ENCODE results near the gene CAMTA1. TPM values are rescaled to one million over a fixed set of nuclear protein-coding genes. Genes with fewer than 3 reads are reported as not detected.
A peak's percentile ranks its signal among the peaks of the same experiment; 100 is the strongest.

The CAMTA1 gene
- polyA plus RNA-seq, 12 donors, result 24.2 to 51.1 (median 44.7) TPM; not detected in 1

DNA sequence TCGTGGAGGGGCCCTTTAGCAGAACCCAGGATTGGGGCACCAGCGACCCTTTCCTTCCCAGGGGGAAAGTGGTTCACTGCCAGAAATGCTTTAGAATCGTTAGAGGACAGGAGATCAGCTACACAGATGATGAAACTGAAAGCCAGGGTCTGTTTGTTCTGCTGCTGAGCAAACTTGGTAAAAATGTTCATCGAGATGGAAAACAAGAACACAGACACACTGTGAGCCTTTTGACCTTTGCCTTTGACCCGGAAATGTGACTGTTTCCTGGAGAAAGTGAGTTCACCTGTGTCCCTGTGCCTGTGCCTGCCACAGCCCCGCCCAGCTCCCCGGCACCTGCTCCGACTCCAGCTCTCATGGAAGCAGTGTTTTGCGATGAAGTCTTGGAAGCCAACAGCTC is 234.3 kb downstream of the CAMTA1 start:
- DNase-seq, result no peak

DNA sequence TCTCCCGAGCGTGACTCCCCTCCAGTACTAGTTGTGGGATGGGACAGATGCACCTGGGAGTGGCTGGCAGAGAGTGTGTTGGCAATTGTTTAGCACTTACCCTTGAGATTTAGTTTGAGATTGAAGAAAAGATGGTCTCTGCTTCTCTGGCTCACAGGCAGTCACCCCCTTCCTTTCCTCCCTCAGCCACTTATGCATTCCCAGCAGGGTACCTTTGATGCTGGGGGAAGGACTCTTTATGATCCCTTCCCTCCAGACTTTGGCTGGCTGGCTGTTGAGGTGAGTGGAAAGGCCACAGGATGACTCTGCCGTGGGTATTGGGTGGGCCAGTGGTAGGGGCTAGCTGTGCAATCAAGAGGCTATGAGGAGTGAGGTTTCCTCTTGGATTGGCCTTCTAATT is 236.8 kb downstream of the CAMTA1 start:
- no peak for DNase-seq

- no peak for DNase-seq
These were observed 239.8 kb downstream of the CAMTA1 start for GRCh38 chr1:7025013-7025412.

DNA sequence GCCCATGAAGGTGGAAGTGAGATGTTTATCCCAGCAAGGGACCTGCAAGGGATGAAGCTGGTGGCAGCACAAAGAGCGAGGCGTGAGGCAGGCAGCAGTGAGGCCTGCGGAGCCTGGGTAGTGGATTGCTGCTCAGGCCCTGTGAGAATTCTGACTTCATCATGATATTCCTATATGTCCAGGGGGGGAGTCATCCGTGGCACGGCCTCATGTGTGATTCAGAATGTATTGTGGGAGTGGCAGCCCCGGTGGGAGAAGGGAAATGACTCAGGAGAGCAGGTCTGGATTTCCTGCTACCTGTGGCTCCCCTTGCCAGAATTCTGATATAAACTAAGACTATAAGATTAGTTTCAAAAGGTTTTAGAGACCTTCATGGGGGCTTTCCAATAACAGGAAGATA is 240.9 kb downstream of the CAMTA1 start:
- DNase-seq, result no peak

- DNase-seq, result no peak
These were observed 247.7 kb downstream of the CAMTA1 start for GRCh38 chr1:7032992-7033391.

- no peak for DNase-seq
These were observed 251.1 kb downstream of the CAMTA1 start for GRCh38 chr1:7036386-7036785.

GRCh38 chr1:7039590-7040220 is 254.5 kb downstream of the CAMTA1 start:
- DNase-seq, result no peak

- no peak for DNase-seq
These were observed 255.9 kb downstream of the CAMTA1 start for GRCh38 chr1:7040969-7041695.

DNA sequence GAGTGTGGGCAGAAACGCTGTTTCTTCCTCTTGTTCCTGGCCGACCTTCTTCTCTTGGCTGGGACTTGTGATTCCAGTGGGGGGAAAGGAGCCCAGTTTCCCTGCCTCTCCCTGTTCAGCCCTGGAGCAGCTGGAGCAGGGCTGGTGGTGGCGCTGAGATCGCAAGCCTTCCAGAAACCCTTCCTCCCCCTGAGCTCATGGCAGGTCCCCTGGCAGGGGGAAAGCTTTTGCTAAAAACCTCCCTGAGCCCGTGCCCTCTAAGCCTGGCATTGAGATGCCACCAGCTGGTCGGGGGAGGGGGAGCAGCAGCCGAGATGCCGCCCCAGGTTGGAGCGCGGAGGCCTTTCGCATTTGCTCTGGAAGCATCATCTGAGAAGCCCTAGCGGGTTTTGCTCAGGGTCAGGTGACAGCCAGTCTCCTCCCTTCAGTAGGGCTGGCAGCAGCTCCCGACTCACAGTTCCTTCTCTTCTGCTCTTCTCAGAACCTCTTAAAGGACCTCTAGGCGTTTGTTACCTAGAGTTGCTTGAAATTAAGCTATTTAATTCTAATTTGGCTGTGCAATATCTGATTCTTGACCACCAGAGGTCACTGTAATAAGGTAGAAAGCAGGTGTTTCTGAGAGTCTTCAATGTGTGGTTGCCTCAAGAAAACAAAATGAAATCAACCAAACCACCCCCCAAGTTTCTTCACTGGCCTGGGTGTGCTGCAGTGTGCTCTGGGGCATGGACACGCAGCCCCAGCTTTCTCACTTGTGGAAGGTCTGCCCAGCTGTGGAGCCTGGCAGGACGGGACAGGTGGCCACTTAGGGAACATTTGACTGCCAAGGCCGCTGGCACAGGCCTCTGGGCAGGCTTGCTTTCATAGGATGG is 257.3 kb downstream of the CAMTA1 start:
- DNase-seq, result no peak

GRCh38 chr1:7043191-7043549 is 257.9 kb downstream of the CAMTA1 start:
- DNase-seq, result no peak

GRCh38 chr1:7043719-7044535 is 258.7 kb downstream of the CAMTA1 start:
- no peak for DNase-seq

GRCh38 chr1:7045897-7046296 is 260.6 kb downstream of the CAMTA1 start:
- no peak for DNase-seq

GRCh38 chr1:7046314-7046713 is 261.1 kb downstream of the CAMTA1 start:
- DNase-seq, result no peak

DNA sequence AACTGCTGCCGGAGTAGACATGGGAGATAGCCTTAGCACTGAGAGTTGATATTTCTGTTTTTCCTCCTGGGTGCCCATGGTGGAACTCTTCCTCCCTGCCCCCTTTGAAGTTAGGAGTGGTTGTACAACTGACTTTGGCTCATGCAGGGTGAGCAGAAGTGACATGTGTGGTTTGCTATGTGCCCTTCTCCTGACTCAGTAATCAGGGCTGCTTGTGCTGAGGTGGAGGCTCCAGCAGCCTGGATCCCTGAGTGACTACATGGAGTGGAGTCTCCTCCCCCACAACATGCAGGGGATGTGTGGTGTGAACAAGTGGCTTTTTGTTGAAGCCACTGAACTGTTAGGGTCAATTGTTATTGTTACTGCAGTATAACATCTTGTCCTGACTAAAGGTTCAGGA is 261.6 kb downstream of the CAMTA1 start:
- no peak for DNase-seq

DNA sequence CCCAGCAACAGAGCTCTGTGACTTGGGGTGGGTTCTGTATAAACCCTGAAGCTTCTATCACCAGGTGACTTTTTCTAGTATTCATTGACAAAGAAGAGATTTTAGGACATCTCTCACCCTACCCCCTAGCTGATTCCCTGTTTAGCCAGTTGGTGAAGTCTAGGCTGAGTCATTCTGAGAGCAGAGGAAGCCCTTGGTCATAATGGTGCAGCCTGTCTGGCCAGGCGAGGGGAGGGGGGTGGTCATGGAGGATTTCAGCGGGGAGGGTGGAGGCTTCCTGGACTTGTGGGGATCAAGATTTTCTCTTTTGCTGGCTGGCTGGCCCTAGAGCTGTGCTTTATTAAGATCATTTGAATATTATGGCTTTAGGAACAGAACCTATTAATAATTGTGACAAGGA is 262.6 kb downstream of the CAMTA1 start:
- no peak for DNase-seq

GRCh38 chr1:7048395-7048794 is 263.1 kb downstream of the CAMTA1 start:
- no peak for DNase-seq

- no peak for DNase-seq
These were observed 264.8 kb downstream of the CAMTA1 start for GRCh38 chr1:7049913-7050625.

- no peak for DNase-seq
These were observed 265.8 kb downstream of the CAMTA1 start for GRCh38 chr1:7050751-7051665.

DNA sequence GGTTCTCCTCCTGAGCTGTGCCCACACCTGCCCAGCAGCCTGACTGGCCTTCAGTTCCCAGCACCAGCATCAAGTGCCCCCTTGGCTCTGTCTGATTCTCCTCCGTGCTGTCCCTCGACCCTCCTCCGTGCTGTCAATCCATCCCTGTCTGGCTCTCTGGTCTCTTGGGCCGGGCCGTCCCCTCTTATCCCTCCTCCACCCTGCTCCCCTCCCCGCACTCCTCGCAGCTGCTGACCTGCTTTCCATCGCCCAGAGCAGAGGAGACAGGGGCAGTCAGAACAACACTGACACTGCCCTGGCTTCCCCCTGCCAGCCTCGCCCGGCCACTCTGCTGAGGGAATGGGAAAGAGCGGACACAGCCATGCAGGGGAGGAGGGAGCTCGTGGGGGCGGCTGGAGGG is 267.4 kb downstream of the CAMTA1 start:
- DNase-seq, result no peak

DNA sequence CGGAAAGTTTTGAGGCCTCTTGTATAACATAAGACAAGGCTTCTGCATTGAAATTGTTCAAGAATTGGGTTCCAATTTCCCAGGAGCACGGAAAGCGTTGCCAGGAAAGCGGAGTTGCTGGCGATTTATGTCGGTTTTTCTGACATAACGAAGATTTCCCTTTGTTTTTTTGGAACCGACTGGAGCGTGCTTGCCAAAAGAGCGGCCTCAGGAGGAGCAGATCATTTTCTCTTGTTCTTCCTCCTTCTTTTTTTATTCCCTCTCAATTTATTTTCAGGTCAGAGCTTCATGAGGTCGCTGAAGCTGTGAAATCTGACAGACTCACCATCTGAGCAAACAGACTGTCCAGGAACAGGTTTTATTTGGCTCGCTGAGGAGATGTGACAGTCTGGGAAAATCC is 275.5 kb downstream of the CAMTA1 start:
- DNase-seq, result peak; percentile 73

Data from muscle of arm (tissue), 12 donors.